Measurements from ENCODE around the gene ARHGAP26.

DNA sequence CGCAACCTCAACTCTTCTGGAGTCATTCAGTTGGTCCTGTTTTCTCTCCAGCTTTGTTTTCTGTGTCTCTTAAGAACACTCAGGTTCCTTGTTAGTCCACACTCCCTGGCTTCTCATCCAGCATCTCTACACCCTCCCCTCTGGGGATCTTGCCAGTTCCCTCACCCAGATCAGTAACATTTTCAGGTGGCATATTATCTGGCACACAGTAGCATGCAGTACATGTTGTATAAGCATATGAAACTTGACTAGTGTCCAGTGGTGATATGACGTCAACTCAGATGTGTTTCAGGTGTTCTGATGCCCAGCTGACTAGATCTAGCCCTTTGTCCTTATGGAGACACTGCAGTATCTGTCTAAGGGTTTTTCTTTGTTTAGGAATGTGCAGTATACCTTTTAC lies 184.3 kb downstream of the ARHGAP26 start:
- TF ChIP-seq POLR2A (IDR thresholded peaks at IDR 0.05): no peak
- TF ChIP-seq, protein P1, sequence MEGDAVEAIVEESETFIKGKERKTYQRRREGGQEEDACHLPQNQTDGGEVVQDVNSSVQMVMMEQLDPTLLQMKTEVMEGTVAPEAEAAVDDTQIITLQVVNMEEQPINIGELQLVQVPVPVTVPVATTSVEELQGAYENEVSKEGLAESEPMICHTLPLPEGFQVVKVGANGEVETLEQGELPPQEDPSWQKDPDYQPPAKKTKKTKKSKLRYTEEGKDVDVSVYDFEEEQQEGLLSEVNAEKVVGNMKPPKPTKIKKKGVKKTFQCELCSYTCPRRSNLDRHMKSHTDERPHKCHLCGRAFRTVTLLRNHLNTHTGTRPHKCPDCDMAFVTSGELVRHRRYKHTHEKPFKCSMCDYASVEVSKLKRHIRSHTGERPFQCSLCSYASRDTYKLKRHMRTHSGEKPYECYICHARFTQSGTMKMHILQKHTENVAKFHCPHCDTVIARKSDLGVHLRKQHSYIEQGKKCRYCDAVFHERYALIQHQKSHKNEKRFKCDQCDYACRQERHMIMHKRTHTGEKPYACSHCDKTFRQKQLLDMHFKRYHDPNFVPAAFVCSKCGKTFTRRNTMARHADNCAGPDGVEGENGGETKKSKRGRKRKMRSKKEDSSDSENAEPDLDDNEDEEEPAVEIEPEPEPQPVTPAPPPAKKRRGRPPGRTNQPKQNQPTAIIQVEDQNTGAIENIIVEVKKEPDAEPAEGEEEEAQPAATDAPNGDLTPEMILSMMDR (IDR thresholded peaks at IDR 0.05): no peak
- TF ChIP-seq EP300 (IDR thresholded peaks at IDR 0.05): no peak
- no peak for TF ChIP-seq POLR2AphosphoS5 (IDR thresholded peaks at IDR 0.05)
